Superior temporal gyrus (tissue), 1 donor: Measurements from ENCODE around the gene ZBTB48.
A peak's percentile ranks its signal among the peaks of the same experiment; 100 is the strongest.

Experiments
- DNase-seq: peaks from one replicate; pipeline ENCODE4 v3.0.0-alpha.2; 2016; ENCODE audit errors: extremely low spot score

ZBTB48 gene

GRCh38 chr1:6612641-6613360 is 33.0 kb downstream of the ZBTB48 start:
- DNase-seq = peak; percentile 63

GRCh38 chr1:6613361-6614018 is 33.7 kb downstream of the ZBTB48 start, which contains the start of gene PHF13:
Gene PHF13, plus strand, starts transcription at chr1:6613731. Its CDS starts 336 bp downstream, at chr1:6614067.
- peak; percentile 97 for DNase-seq

GRCh38 chr1:6614019-6614928 is 34.5 kb downstream of the ZBTB48 start:
- no peak for DNase-seq

GRCh38 chr1:6614929-6615785 is 35.4 kb downstream of the ZBTB48 start:
- no peak for DNase-seq

GRCh38 chr1:6619045-6619444 is 39.3 kb downstream of the ZBTB48 start:
- no peak for DNase-seq

GRCh38 chr1:6621429-6622391 is 41.9 kb downstream of the ZBTB48 start:
- DNase-seq = no peak

GRCh38 chr1:6622396-6623152 is 42.8 kb downstream of the ZBTB48 start:
- no peak for DNase-seq

- DNase-seq = no peak
Measured at GRCh38 chr1:6623269-6623965, 43.6 kb downstream of the ZBTB48 start.

- DNase-seq = peak; percentile 76
Measured at GRCh38 chr1:6624710-6625583, 45.2 kb downstream of the ZBTB48 start, which contains the start of gene THAP3. Gene THAP3, plus strand, starts transcription at chr1:6624868. Its CDS starts 351 bp downstream, at chr1:6625219.

- peak; percentile 40 for DNase-seq
Measured at GRCh38 chr1:6625584-6626149, 45.9 kb downstream of the ZBTB48 start.

GRCh38 chr1:6627031-6627430 is 47.2 kb downstream of the ZBTB48 start:
- DNase-seq = no peak

- no peak for DNase-seq
Measured at GRCh38 chr1:6627841-6628545, 48.2 kb downstream of the ZBTB48 start.

- DNase-seq = no peak
Measured at GRCh38 chr1:6628971-6629479, 49.2 kb downstream of the ZBTB48 start.

GRCh38 chr1:6630027-6630426 is 50.2 kb downstream of the ZBTB48 start:
- no peak for DNase-seq

GRCh38 chr1:6631058-6631457 is 51.3 kb downstream of the ZBTB48 start:
- DNase-seq = no peak
